ENCODE data around the gene GMPR2. TPM values are rescaled to one million over a fixed set of nuclear protein-coding genes. Genes with fewer than 3 reads are reported as not detected.

Gene GMPR2
- total and polyA plus RNA-seq, 2 of the 13 experiments (the other 11 are each of a cell fraction or from before 2014, with no cell fraction given), result 210 to 273 TPM

DNA sequence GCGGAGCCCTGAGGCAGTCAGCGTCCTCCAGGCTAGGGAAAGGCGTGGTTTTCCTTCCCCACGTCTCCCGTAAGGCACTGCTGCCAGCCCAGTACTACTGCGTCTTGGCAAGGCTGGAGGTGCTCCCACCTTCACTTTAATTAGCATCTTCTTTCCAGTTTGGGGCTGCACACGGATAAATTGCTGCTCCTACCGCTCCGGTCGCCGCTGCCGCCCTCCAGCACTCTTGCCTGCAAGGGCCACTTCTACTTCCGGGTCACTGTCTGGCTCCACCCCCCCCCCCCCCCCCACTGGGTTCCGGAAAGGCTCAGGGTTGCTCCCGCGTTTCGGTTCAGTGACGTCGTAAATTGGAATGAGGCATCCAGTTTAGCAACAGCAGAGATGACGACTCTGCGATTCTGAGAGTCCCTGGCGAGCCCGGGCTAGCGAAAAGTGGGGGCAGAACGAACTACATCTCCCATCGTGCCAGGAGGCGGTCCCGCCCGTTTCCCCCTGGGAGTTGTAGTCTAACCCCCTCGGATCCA, 546 bp upstream of the GMPR2 start, which contains the start of gene NEDD8 (continued):
- TF ChIP-seq ZNF747 (CRISPR knock-in tag; IDR thresholded peaks at IDR 0.05; ENCODE audit: borderline replicate concordance) (peak; percentile 99), HNRNPH1 (optimal IDR thresholded peaks at IDR 0.05; ENCODE audit: low read depth, low read length) (no peak), PPARG (CRISPR knock-in tag; conservative IDR thresholded peaks at IDR 0.05) (peak; percentile 51), RFX3 (CRISPR knock-in tag; IDR thresholded peaks at IDR 0.05) (no peak; the same call in 1 of the 2 replicates), ZNF746 (CRISPR knock-in tag; IDR thresholded peaks at IDR 0.05) (peak; percentile 60; the same call in 1 of the 2 replicates), ELF3 (CRISPR knock-in tag; IDR thresholded peaks at IDR 0.05) (peak; percentile 27), ZNF564 (CRISPR knock-in tag; IDR thresholded peaks at IDR 0.05) (peak; percentile 94), HOXA7 (CRISPR knock-in tag; IDR thresholded peaks at IDR 0.05) (no peak), PHF21A (CRISPR knock-in tag; IDR thresholded peaks at IDR 0.05) (no peak; the same call in 1 of the 2 replicates), ZNF138 (CRISPR knock-in tag; IDR thresholded peaks at IDR 0.05; ENCODE audit: low read depth) (peak; percentile 99), KDM1A (CRISPR knock-in tag; IDR thresholded peaks at IDR 0.05) (no peak), ZSCAN9 (CRISPR knock-in tag; IDR thresholded peaks at IDR 0.05; ENCODE audit: borderline replicate concordance) (peak; percentile 28; the same call in 1 of the 2 replicates), PCBP2 (optimal IDR thresholded peaks at IDR 0.05; ENCODE audit: low read depth, low read length, poor library complexity, severe bottlenecking) (peak; percentile 70), ZFP36L2 (CRISPR knock-in tag; IDR thresholded peaks at IDR 0.05) (peak; percentile 43; the same call in 1 of the 2 replicates), SIX1 (CRISPR knock-in tag; IDR thresholded peaks at IDR 0.05; ENCODE audit: borderline replicate concordance) (peak; percentile 40; the same call in 1 of the 2 replicates), MATR3 (CRISPR knock-in tag; IDR thresholded peaks at IDR 0.05) (no peak), ZFP62 (CRISPR knock-in tag; IDR thresholded peaks at IDR 0.05) (0 out of 2 replicates have a peak, but pooled peaks have one; percentile 89), SRSF1 (optimal IDR thresholded peaks at IDR 0.05; ENCODE audit: low read depth, low read length) (peak; percentile 96)
- TF ChIP-seq, protein P1, sequence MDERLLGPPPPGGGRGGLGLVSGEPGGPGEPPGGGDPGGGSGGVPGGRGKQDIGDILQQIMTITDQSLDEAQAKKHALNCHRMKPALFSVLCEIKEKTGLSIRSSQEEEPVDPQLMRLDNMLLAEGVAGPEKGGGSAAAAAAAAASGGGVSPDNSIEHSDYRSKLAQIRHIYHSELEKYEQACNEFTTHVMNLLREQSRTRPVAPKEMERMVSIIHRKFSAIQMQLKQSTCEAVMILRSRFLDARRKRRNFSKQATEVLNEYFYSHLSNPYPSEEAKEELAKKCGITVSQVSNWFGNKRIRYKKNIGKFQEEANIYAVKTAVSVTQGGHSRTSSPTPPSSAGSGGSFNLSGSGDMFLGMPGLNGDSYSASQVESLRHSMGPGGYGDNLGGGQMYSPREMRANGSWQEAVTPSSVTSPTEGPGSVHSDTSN (CRISPR knock-in tag; IDR thresholded peaks at IDR 0.05), result no peak
- TF ChIP-seq, protein P2, sequence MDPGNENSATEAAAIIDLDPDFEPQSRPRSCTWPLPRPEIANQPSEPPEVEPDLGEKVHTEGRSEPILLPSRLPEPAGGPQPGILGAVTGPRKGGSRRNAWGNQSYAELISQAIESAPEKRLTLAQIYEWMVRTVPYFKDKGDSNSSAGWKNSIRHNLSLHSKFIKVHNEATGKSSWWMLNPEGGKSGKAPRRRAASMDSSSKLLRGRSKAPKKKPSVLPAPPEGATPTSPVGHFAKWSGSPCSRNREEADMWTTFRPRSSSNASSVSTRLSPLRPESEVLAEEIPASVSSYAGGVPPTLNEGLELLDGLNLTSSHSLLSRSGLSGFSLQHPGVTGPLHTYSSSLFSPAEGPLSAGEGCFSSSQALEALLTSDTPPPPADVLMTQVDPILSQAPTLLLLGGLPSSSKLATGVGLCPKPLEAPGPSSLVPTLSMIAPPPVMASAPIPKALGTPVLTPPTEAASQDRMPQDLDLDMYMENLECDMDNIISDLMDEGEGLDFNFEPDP (CRISPR knock-in tag; conservative IDR thresholded peaks at IDR 0.05), result no peak
- TF ChIP-seq, protein P3, sequence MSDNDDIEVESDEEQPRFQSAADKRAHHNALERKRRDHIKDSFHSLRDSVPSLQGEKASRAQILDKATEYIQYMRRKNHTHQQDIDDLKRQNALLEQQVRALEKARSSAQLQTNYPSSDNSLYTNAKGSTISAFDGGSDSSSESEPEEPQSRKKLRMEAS (IDR thresholded peaks at IDR 0.05), result no peak
- TF ChIP-seq, protein P4, sequence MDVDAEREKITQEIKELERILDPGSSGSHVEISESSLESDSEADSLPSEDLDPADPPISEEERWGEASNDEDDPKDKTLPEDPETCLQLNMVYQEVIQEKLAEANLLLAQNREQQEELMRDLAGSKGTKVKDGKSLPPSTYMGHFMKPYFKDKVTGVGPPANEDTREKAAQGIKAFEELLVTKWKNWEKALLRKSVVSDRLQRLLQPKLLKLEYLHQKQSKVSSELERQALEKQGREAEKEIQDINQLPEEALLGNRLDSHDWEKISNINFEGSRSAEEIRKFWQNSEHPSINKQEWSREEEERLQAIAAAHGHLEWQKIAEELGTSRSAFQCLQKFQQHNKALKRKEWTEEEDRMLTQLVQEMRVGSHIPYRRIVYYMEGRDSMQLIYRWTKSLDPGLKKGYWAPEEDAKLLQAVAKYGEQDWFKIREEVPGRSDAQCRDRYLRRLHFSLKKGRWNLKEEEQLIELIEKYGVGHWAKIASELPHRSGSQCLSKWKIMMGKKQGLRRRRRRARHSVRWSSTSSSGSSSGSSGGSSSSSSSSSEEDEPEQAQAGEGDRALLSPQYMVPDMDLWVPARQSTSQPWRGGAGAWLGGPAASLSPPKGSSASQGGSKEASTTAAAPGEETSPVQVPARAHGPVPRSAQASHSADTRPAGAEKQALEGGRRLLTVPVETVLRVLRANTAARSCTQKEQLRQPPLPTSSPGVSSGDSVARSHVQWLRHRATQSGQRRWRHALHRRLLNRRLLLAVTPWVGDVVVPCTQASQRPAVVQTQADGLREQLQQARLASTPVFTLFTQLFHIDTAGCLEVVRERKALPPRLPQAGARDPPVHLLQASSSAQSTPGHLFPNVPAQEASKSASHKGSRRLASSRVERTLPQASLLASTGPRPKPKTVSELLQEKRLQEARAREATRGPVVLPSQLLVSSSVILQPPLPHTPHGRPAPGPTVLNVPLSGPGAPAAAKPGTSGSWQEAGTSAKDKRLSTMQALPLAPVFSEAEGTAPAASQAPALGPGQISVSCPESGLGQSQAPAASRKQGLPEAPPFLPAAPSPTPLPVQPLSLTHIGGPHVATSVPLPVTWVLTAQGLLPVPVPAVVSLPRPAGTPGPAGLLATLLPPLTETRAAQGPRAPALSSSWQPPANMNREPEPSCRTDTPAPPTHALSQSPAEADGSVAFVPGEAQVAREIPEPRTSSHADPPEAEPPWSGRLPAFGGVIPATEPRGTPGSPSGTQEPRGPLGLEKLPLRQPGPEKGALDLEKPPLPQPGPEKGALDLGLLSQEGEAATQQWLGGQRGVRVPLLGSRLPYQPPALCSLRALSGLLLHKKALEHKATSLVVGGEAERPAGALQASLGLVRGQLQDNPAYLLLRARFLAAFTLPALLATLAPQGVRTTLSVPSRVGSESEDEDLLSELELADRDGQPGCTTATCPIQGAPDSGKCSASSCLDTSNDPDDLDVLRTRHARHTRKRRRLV (CRISPR knock-in tag; IDR thresholded peaks at IDR 0.05), result peak; percentile 98
- TF ChIP-seq, protein P5, sequence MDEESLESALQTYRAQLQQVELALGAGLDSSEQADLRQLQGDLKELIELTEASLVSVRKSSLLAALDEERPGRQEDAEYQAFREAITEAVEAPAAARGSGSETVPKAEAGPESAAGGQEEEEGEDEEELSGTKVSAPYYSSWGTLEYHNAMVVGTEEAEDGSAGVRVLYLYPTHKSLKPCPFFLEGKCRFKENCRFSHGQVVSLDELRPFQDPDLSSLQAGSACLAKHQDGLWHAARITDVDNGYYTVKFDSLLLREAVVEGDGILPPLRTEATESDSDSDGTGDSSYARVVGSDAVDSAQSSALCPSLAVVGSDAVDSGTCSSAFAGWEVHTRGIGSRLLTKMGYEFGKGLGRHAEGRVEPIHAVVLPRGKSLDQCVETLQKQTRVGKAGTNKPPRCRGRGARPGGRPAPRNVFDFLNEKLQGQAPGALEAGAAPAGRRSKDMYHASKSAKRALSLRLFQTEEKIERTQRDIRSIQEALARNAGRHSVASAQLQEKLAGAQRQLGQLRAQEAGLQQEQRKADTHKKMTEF (CRISPR knock-in tag; IDR thresholded peaks at IDR 0.05), result peak; percentile 87
